HG03025 (cell line): ENCODE results near the gene ZDHHC14.
"Not testable (repeated sequence)": the region's sequence is repeated elsewhere in the genome, so short reads cannot be mapped to it uniquely, and the experiment has no call there.

ENCODE experiments used
- ATAC-seq: cut with Tn5 transposase; IDR thresholded peaks from one replicate; pipeline ENCODE4 v1.9.1; 2021; ENCODE audit warnings: mild to moderate bottlenecking, moderate library complexity; ENCODE audit not compliant: unreplicated experiment, low FRiP score

ZDHHC14 gene

DNA sequence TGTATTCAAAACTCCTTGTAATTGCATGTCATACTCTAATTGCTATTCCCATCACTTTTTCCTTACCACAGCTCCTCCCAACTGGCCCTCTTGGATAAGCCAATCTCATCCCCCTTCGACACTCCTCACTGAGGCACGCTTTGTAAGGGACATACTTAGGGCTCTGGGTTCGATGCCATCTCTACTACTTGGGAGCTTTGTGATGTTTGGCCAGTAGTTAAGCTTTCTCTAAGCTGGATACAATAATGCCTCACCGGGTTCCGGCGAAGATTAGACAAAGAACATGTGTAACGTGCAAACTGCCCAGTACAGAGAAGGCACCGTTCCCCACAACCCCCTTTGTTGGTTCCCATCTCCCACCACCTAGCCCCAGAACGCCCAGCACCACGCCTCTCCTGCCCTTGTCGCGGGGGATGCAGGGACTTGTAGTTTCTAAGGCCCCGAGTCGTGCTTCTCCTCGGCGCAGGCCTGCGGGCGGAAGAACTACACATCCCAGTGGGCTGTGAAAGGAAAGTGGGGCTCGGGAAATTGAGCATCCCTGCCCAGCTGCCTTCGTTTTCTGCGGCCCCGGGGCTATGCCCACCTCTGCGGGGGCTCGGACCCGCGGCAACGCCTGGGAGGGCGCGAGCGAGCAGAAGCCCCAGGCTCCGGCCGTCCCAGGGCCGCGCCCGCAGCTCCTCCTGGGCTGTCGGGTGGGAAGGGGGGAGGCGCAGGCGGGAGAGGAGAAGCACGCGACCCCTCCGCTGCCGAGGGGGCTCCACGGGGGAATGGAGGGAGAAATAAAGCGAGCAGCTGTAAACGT, 1.1 kb upstream of the ZDHHC14 start:
- ATAC-seq: peak; percentile 79

DNA sequence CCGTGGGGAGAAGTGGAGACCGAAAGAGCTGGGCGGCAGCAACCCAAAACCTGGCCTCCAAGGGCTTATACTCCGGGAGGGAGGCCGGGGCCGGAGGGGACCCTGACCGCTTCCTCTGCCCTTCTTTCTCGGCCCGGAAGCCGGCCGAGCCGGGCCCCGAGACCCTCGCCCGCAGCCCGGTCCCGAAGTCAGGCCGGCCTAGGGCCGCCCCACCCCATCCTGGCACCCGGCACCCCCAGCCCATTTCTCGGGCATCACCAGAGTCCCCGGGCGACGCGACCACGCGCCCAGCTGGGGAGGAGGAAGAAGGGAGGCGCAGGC, 572 bp upstream of the ZDHHC14 start:
- peak; percentile 1 for ATAC-seq

DNA sequence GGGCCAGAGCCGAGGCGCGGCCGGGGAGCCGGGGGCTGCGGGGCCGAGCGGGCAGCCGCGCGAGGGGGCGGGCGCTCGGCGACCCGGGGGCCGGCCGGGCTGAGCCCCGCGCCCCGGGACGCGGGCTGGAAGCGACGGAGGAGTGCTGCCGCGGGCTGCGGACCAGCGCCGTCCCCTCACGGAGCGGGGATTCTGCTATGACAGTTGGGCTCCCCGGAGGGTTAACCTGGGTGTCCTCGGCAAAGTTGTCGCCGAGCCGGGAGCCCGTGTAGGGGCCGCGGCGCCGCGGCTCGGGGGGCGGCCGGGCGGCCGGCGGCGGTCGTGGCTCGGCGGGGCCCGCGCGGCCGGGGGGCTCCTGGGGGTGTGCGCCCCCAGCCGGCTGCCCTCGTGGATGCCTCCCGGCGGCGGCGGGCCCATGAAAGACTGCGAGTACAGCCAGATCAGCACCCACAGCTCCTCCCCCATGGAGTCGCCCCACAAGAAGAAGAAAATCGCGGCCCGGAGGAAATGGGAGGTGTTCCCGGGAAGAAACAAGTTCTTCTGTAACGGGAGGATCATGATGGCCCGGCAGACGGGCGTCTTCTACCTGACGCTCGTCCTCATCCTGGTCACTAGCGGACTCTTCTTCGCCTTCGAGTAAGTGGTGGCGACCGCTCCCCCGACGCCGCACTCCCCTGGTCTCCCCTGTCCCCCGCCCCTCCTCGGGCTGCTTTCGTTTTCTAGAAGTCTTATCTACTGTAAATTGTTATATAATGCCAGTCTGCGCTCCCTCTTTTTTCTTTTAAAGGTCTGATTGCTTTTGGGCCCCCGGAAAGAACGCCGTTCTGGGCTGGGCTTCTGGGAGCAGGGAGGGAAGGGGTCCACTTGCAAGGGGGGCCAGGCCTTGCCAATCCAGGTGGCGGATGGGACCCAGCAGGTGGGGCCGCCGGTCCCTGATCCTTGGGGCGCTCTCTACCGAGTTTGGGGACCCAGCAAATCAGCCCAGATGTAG, 936 bp downstream of the ZDHHC14 start:
- ATAC-seq: no peak

DNA sequence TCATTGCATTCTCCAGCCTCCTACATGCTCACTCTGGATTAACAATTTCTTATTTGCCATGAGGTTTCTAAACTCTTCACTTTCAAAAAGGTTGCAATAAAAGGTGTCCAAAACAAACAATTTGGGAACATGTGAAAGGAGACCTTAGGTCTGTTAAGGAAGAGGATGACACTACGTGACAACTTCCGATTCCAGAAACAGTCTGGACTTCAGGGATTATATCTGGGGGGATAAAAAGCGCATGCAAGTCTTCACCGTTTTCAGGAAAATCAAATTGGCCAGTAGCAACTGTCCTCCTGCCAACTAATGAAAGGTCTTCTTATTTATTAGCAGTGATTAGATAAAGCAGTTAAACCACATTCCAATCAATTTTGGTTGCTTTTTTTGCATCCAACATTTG, 1.8 kb downstream of the ZDHHC14 start:
- ATAC-seq: no peak

DNA sequence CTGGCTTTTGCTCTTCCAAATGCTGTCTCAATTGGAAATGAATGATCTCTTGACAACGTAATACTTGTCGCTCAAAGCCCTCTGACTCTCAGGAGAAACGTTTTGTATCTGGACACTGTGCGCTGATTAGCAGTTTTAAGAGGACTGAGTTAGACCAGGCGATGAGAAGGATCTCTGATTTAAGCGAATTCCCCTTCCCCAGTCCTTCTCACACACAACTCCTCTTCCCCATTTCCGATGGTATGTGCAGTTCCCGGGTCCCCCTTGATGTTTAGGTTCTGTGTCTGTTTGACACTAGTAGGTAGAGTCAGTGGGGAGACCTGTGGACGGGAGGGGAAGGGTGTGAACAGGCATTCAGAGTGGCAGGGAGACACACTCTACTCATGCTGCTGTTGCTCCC, 2.5 kb downstream of the ZDHHC14 start:
- ATAC-seq: no peak

DNA sequence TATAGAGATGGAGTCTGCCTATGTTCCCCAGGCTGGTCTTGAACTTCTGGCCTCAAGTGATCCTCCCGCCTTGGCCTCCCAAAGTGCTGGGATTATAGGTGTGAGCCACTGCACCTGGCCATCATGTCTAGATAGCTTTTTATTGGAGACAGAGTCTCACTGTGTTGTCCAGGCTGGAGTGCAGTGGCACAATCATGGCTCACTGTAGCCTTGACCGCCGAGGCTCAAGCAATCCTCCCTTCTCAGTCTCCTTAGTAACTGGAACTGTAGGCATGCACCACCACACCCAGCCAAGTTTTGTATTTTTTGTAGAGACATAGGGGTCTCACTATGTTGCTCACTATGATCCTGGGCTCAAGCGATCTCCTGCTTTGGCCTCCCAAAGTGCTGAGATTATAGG, 4.0 kb downstream of the ZDHHC14 start:
- ATAC-seq: not testable (repeated sequence)

DNA sequence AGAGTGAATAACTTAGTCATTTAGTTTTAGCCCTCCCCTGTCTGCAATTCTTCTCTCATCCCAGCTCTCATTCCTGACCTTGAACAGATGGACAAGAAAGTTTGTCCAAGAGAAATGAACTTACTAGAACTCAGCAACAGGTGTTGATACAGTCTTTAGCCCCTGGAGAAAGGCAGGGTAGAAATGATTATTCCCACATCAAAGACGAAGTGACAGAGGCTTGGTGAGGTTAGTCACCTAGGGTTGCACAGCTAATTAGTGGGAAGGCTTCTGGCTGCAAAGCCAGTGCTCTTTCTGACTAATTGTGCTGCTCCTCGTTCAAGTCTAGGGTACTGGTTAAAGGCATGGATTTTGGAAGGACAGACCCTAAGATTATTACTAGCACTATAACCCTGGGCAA, 4.5 kb downstream of the ZDHHC14 start:
- ATAC-seq: no peak

DNA sequence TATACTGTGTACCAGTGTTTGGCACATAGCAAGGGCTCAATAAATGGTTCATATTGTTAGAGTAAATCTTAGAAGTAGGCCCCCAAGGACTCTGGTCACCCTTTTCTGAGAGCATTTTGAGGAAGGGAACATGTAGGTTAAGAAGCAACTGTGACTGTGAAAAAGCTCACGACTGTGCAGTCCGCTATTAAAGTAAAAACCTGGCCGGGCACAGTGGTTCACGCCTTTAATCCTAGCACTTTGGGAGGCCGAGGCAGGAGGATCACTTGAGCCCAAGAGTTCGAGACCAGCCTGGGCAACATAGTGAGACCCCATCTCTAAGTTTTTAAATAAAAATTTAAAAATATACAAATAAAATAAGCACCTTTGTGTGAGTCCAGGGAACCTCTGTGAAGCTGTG, 5.0 kb downstream of the ZDHHC14 start:
- ATAC-seq: no peak

DNA sequence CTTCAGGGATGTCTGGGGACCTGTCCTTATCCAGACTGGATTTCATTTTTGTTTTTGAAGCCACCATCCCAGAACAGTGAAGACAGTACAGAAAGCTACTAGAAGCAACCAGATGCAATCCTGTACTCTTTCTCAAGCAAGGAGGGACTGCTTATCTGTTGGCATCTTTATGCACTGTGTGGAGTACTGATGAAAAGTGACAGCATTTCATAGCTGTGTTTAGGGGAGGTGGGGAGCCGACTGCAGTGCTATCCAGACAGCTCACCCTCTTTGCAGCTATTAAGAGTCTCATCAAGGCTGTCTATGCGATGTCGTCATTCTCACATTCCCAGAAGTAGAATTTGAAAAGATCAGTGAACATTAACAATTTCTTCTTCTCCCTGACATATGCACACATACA, 5.5 kb downstream of the ZDHHC14 start:
- ATAC-seq: no peak

DNA sequence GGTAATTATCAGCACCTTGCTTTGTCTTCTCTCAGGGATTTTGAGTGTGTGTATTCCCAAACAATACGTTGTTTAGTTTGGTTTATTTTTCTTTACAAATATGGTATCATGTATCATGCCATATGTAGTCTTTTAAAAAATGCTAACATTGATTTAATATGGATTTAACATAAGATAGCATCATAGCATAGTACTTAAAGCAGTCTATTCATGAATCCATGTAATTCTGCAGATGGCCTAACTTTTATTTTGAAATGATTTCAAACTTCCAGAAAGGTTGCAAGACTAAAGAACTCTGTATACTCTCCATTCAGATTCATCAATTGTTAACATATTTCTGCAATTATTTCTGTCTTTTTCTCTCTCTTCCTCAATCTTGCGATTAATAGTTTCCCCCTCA, 7.9 kb downstream of the ZDHHC14 start:
- ATAC-seq: no peak

DNA sequence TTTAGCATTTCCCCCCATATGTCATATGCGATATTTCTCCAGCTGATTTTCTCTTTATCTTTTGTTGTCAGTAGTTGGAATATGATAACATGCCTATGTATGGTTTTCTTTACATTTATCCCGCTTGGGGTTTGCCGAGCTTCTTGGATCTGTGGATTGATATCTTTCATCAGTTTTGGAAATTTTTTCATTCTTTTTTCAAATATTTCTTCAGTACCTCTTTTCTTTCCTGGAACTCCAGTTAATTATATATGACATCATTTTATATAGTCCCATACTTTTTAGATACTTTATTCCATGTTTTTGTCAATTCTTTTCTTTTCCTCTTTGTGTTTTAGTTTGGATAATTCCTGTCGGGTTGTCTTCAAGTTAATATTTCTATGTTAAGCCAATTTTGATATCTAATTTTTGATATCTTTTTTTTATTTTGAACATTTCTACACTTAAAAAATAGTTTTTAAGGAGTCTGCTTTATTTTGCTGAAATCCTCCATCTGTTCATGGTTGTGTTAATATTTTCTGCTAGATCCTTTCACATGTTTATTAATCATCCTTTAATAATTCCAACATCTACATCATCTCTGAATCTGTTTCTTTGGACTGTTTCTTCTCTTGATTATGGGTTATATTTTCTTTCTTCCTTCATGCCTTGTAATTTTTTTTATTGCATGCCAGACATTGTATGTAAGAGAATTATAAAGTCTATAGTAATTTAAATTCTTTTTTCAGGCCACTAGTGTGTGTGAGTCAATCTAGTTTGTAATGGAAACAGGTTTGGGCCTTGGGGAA, 9.5 kb downstream of the ZDHHC14 start:
- no peak for ATAC-seq

DNA sequence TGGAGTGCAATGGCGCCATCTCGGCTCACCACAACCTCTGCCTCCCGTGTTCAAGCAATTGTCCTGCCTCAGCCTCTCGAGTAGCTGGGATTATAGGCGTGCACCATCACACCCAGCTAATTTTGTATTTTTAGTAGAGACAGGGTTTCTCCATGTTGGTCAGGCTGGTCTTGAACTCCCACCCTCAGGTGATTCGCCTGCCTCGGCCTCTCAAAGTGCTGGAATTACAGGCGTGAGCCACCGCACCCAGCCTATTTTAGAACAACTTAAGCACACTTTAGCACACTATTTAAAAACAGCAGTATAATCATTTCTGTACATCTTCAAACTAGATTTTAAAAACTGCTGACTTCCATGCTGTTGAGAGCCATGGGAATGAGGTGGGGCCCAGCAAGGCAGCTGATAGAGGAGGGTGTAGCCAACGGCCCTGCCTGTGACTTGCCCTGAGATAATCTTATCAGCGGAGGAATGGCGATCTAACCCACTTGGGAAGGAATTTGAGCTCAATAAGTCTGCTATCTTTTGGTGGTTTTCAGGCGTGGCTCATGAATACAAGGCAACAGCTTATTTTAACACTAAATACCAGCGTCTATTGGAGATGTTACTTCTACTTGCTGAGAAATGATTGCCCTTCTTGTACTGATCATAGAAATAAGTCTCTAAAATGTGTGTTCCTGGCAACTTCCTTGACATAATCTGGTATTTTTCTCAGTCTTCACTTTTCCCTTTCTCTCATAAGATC, 12.1 kb downstream of the ZDHHC14 start:
- ATAC-seq: no peak

DNA sequence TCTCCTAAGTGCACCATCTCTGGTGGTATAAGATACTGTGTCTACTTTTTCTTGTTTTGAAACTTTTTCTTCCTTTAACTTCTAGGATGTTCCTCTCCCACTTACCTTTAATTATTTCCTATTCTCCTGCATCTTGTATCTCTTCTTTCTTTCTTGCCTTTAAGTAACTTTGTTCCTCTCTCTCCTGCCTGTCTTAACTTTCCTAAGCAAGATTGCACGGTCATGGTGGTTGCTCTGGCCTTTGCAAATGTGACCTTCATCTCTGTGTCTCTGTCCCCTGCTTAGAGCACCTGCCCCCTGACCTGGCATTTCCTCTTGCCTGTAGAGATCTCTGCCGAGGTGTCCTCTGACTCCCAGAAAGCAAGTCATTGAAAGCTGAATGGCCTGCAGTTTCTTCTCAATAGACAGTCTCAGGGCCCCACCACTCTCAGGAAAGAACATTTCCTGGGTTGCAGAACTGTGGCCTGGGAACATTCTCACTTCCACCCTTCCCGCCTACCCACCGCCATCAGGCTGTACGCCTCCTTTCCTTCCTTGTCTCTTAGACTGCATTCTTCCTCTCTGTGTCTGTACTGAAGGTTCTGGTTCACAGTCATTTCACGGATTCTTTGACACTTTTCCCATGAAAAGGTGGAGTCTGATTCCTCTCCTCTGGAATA, 12.8 kb downstream of the ZDHHC14 start:
- no peak for ATAC-seq

DNA sequence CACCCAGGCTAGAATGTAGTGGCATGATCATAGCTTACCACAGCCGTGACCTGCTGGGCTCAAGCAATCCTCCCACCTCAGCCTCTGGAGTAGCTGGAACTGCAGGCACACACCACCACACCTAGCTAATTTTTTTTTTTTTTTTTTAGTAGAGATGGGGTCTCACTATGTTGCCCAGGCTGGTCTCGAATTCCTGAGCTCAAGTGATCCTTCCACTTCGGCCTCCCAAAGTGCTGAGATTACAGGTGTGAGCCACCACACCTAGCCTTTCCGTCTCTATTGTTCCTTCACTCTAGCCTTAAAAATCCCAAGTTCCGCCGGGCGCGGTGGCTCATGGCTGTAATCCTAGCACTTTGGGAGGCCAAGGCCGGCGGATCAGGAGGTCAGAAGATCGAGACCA, 14.2 kb downstream of the ZDHHC14 start:
- not testable (repeated sequence) for ATAC-seq

DNA sequence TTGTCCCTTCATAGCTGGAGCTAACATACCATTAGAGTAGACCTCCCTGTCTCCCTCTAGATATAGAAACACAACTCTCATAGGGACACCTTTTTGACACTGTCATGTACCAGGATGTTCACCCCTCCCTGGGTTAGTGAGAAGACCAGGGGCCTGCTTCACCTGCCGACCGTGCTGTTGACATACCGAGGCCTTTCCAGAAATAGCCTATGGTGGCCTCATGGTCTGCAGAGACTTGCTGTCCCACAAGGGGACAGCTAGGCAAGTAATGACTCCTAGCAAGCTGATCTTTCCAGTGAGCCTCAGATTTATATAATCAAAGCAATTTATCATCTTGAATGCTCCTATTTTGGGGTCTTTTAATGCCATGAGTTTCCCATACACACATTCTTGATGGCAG, 15.0 kb downstream of the ZDHHC14 start:
- no peak for ATAC-seq

DNA sequence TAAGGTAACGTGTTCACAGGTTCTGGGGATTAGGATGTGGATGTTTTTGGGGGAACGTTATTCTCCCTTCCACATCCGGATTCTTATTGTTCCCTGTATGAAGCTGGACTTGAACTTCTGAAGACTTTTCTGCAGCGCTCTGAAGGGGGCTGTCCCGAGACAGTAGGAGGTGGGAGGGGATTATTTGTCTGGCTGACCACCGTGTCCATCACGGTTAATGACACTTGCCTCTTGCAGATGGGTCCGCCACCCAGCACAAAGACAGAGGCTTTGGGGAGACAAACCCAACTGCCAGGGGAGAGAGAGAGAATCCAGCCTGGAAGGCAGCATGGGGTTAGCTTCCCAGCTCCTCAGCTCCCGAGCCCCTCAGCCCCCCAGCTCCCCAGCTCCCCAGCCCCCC, 16.7 kb downstream of the ZDHHC14 start:
- ATAC-seq: no peak

DNA sequence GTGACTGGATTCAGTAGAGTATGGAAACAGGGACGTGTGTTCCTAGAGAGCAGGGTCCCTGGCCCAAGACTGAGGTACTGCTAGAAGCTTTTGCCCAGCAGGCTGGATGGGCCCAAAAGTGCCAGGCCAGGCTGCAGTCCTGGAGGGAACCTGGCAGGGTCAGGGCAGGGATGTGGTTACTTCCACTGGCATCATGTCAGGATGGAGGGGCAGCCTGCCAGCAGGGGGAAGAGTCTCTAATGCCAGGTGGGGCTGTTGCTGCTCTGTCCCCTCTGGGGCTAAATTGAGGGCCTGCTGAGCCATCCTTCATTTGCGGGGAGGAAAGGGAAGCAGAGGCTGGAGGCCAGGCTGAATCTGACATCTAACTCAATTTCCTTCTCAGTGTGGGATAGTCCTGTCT, 17.2 kb downstream of the ZDHHC14 start:
- no peak for ATAC-seq

DNA sequence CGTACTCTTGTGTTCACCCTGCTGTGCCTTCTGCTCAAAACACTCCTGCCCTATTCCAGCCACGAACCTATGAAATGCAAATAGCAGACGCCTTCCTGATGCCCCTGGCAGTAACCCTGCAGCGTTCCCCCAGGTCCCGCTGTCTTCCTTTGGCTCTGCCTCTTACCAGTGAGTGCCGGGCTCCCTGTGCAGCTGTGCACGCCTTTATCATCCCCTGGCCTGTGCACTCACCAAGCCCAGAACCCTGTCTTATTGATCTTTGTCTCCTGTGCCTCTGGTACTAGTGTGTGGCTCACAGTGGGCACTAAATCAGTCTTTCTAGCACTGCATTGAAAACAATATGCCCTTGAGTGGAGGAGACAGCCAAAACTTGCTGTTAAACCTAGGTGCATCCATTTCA, 19.7 kb downstream of the ZDHHC14 start:
- ATAC-seq: no peak

DNA sequence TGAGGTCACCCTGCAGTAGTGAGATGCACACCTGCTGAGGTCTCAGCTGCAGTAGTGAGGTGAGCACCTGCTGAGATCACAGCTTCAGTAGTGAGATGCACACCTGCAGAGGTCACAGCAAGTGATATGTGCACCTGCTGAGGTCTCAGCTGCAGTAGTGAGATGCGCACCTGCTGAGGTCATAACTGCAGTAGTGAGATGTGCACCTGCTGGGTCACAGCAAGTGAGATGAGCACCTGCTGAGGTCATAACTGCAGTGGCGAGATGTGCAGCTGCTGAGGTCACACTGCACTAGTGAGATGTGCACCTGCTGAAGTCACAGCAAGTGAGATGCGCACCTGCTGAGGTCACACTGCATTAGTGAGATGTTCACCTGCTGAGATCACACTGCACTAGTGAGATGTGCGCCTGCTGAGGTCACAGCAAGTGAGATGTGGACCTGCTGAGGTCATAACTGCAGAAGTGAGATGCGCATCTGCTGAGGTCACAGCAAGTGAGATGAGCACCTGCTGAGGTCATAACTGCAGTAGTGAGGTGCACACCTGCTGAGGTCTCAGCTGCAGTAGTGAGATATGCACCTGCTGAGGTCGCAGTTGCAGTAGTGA, 20.8 kb downstream of the ZDHHC14 start:
- ATAC-seq: no peak
